H4 (cell line): Measurements from ENCODE around the gene NR6A1. TPM values are rescaled to one million over a fixed set of nuclear protein-coding genes. Genes with fewer than 3 reads are reported as not detected.

ENCODE experiments used
- DNase-seq: peaks from one replicate; pipeline ENCODE4 v3.0.0-alpha.2; 2015; ENCODE audit warnings: low spot score
- total RNA-seq: library from RNA; depleted of rRNA; stranded (reverse); fragments of >200 nt; shearing (Covaris generic); gene quantifications from 2 replicates; pipeline ENCODE4 v1.2.3, GENCODE V29; 2014

Gene NR6A1
- total RNA-seq, 1 experiment from 2014 or later: 3.7 TPM

- DNase-seq: no peak
Measured at GRCh38 chr9:124490004-124490403, 281.1 kb downstream of the NR6A1 start.

GRCh38 chr9:124489222-124489621 lies 281.9 kb downstream of the NR6A1 start:
- DNase-seq: no peak

GRCh38 chr9:124488641-124489210 lies 282.4 kb downstream of the NR6A1 start:
- DNase-seq: no peak

GRCh38 chr9:124487260-124488182 lies 283.6 kb downstream of the NR6A1 start:
- no peak for DNase-seq

- no peak for DNase-seq
Measured at GRCh38 chr9:124486778-124487259, 284.3 kb downstream of the NR6A1 start.

- no peak for DNase-seq
Measured at GRCh38 chr9:124485936-124486335, 285.2 kb downstream of the NR6A1 start.

- DNase-seq: no peak
Measured at GRCh38 chr9:124485201-124485600, 285.9 kb downstream of the NR6A1 start.

GRCh38 chr9:124483481-124483880 lies 287.6 kb downstream of the NR6A1 start:
- no peak for DNase-seq

GRCh38 chr9:124482431-124483031 lies 288.6 kb downstream of the NR6A1 start:
- DNase-seq: no peak

GRCh38 chr9:124481115-124481514 lies 290.0 kb downstream of the NR6A1 start:
- no peak for DNase-seq

GRCh38 chr9:124480621-124480981 lies 290.5 kb downstream of the NR6A1 start:
- DNase-seq: peak; percentile 27

- DNase-seq: no peak
Measured at GRCh38 chr9:124479947-124480620, 291.0 kb downstream of the NR6A1 start.

GRCh38 chr9:124479371-124479770 lies 291.7 kb downstream of the NR6A1 start:
- DNase-seq: no peak

GRCh38 chr9:124478354-124478753 lies 292.8 kb downstream of the NR6A1 start:
- no peak for DNase-seq

GRCh38 chr9:124477648-124478285 lies 293.3 kb downstream of the NR6A1 start:
- no peak for DNase-seq

- DNase-seq: no peak
Measured at GRCh38 chr9:124477211-124477647, 293.9 kb downstream of the NR6A1 start.

GRCh38 chr9:124475868-124476690 lies 295.0 kb downstream of the NR6A1 start:
- DNase-seq: no peak

GRCh38 chr9:124475158-124475867 lies 295.8 kb downstream of the NR6A1 start:
- no peak for DNase-seq

- no peak for DNase-seq
Measured at GRCh38 chr9:124474151-124474550, 297.0 kb downstream of the NR6A1 start.

- no peak for DNase-seq
Measured at GRCh38 chr9:124473310-124473709, 297.8 kb downstream of the NR6A1 start.
